ENCODE results near the gene OVOL1.
A peak's percentile ranks its signal among the peaks of the same experiment; 100 is the strongest.

Gene OVOL1

DNA sequence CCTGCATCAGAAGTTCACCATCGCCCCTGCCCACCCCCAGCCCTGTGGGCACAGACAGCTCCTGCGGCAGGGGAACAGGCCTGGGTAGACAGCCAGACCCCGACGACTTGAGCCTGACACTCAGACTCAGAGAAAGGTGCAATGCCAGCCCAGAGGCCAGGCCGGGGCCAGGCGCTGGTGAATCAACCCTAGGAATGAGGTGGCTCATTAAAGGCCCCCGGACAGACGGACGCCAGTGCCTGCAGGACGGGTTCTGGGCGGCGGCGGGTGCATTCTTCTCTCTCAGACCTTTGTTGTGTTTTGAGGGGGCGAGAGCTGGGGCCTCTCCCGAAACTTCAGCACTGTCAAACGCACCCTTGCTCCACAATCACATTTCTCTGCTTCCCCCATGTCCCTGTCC lies 5.6 kb downstream of the OVOL1 start:
- no peak for DNase-seq (ENCODE audit: low spot score)

DNA sequence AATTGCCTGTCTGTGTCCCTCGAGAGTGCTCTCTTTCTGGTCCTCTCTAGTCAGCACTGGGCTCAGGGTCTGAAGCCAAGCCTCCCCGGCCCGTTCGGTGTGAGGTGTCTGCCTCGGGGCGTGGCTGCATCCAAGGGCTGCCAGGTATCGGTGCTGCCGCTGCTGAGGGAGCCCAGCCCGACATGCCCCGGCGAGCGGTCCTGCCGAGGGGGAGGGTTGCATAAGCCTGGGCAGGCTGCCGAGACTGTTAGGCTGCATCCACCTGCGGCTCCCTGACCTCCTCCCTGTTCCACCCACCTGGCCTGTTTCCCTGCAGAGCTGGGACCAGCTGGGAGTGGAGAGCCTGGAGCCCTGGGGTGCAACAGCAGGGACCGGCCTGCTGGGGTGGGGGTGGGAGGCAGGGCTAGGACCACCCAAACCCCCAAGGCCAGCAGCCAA lies 6.3 kb downstream of the OVOL1 start:
- DNase-seq (ENCODE audit: low spot score): no peak

DNA sequence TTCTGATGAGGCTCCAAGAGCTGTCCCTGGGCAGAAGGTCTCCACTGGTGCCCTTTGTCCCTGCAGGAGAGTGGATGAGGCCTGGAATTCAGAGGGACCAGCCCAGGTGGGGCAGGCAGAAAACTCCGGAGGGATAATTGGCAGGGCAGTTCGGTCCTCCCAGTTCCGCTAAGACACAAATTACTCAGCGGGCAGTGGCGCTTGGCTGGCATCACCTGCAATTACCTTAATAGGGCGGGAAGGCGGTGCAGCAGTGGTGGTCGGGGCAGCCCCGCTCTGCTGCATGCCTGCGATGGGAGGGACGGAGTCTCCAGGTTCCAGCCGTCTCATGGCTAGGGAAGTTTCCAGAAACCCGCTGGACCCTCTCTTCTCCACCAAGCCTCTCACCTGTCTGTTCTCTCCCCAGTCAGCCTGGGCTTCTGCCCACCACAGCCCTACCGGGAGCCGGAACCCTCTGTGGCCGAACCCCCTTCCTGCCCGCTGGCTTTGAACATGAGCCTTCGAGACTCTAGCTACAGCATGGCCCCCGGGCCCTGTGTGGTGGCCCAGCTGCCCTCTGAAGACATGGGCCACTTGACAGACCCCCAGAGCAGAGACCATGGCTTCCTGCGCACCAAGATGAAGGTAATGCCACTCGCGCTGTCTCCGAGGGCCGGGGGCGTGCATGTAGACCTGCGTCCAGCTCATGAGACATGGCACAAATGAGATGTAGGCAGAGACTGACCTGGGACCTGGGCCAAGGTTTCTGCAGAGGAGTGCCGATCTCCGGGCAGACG lies 7.0 kb downstream of the OVOL1 start:
- DNase-seq (ENCODE audit: low spot score): no peak

DNA sequence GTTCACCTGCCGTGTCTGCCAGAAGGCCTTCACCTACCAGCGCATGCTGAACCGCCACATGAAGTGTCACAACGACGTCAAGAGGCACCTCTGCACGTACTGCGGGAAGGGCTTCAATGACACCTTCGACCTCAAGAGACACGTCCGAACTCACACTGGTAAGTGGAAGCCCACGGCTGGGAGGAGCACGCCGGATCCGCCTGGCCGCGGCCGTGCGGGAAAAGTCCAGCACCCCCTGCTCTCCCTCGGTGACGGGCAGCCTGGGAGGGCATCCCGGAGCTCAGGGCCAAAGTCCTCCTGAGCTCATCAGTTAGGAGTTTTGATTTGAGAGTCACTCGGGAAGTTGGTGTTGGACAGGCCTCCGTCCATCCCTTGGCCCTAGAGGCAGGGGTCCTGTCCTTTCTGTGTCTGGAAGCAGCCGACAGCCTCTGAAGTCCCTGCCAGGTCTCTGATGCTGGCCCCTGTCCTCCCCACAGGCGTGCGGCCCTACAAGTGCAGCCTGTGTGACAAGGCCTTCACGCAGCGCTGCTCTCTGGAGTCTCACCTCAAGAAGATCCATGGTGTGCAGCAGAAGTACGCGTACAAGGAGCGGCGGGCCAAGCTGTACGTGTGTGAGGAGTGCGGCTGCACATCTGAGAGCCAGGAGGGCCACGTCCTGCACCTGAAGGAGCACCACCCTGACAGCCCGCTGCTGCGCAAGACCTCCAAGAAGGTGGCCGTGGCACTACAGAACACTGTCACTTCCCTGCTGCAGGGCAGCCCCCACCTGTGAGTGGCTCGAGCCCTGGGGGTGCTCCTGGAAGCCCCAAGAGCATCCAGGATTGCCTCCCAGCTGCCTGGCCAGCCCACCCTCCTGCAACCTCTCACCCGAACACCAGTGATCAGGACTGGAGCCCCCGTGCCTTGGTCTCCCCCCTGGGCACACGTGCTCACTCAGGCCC lies 8.0 kb downstream of the OVOL1 start:
- no peak for DNase-seq (ENCODE audit: low spot score)

DNA sequence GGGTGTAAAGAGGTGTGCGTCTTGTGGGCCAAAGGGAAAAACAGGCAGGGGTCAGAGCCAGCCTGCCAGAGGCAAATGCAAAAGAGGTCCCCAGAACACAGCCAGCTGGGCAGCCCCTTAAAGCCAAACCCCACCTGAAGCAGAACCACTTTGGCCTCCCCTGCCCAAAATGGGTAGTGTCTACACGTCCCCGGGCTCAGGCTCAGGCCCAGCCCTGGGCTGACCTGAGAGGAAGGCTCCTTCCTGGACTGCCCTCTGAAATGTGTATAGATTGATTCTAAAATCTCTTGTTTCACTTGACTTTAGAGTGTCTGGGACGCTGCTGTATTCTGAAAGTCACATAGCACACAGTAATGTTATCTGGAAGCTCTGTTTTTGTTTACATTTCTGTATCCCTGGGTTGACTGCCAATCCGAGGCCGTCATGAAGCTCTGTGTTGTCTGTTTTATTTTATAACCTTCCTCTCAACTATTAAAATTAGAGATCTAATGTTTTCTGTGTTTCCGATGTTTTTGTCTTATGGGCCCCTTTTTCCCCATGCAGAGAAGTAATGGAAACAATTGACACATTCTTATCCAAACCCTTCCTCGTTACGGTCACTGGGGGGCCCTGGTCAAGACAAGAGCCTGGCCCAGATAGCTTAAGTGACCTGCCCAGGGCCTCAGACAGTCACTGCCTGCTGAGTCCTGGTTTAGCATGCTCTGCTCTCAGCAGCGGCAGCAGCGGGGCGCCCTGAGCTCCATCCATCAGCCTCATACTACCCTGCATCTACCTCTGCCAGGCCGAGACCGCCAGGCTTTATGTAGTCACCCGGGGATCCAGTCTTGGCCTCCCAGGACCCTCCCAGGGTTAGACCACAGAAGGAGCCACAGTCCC lies 10.1 kb downstream of the OVOL1 start:
- no peak for DNase-seq (ENCODE audit: low spot score)

DNA sequence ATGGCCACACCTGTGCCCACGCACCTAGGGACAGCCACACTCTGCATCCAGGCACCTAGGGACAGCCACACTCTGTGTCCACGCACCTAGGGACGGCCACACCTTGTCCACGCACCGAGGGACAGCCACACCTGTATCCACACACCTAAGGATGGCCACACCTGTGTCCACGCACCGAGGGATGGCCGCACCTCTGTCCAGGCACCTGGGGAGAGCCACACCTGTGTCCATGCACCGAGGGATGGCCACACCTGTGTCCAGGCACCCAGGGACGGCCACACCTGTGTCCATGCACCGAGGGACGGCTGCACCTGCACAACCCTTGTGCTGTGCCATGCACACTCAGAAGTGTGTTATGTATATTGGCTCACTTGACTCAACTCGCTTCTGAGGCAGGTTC lies 10.8 kb downstream of the OVOL1 start:
- DNase-seq (ENCODE audit: low spot score): no peak

DNA sequence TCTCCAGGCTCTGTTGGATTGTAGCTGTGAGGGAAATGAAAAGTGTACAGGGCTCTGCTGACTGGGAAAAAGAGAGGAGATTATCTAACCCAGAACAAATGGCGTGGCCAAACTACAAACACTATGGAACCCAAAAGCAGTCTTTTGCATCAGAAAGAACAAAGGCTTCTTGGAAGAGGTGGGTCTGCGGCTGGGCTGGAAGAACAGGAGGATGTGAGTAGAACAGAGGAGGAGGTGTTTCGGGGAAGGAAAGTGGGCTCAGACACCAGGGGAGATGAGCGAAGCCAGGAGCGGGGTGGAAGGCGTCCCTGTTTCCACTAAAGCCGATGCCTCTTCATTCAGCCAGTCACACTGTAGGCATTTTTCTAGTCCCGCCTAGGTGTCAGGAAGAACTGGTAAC lies 12.0 kb downstream of the OVOL1 start:
- no peak for DNase-seq (ENCODE audit: low spot score)

DNA sequence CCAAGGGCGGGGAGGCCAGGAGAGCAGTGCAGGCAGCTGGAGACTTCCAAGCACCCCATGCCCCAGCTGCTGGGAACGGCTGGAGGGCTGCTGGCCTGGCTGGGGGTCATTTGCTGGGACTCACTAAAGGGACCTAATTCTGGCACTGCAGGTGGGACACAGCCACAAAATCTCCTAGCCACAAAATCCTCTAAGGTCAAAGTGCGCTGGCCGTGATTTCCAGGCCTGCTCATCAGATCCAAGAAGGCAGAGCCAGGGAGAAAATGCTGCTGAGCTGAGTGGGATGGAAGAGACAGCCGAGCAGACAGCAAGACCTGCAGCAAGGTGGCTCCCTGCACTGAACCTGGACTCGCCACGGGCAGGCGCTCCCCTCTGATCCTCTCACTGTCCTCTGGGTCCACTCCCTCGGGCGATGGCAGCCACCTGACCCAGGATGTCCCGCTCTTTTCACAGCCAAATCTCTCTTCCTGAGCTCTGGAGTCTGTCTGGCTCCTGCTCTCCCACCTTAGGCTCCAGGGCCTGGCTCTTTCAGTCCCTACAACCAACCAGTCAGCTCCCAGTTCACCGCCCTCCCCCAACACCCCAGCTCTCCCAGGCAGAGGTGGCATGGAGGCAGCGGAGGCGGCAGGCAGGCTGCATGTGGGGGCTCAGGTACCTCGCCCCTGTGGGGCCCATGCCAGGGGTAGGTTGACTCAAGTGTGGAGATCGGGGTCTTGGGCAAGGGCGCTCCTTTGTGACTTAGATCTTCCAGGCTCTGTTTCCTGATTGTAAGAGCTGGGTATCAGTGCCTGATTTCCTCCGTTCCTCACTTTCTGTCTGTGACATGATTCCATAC lies 14.5 kb downstream of the OVOL1 start:
- DNase-seq (ENCODE audit: low spot score): no peak

DNA sequence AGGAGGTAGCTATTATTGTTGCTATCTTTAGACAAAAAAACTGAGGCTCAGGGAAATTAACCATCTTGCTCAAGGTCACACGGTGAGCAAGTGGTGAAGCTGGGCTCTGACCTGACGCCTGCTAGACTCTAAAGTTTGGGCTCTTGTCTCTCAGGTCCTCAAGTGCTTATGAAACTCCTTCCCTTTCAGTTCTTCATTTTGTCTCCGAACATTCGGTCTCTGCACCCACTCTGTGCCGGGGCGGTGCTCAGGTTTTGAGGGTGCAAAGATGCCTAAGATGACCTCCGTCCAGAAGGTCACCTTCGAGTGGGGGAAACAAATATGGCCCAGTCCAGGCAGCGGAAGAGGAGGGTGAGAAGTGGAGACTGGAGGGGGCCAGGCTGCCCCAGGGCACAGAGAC lies 16.0 kb downstream of the OVOL1 start:
- no peak for DNase-seq (ENCODE audit: low spot score)

DNA sequence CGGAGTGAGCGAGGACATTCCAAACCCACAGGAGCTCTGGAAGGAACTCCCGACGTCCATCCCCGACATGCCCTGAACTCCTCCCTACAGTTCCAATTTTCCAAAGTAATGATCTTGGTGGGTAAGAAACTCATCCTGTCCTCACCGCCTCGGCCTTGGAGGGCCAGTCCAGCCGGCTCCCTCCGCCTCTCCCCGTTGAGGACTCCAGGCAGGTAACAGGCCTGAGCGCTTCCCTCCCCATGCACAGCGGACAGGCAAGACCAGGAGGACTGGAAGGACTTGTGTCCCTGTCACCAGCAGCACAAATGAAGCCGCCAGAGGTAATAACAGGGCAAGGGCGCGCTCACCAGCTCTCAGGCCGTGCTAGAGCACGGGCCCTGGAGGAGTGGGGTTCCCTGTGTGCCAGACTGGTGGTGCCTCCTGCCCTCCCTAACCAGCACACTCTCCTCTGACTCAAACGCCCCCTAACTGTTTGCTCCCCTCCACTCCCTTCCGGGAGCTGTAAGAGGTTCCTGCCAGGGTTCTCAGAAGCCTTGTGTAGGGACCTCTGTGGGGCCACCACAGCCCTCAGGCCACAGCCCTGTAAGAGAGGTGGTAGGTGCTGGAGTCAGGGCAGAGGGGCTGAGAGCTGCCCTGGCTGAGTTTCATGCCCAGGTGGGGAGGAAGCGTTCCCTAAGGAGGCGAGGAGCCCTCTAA lies 17.1 kb downstream of the OVOL1 start:
- no peak for DNase-seq (ENCODE audit: low spot score)

DNA sequence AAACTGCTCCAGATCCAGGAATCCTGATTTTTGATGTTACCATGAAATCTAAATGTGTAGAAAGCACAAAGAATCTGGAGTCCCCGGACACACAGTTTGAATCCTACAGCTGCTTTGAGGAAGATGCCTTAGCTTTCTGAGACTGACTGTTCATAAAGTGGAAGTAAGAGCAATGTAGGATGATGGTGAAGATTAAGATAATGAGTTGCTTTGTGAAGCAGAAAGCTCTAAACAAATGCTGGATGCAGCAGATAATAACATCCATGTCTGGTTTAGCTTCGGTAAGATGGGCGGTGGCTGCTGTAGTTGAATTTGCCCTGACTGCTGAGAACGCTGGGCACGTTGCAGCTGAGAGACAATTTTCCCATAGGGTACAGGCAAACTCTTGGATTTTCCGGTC lies 20.1 kb downstream of the OVOL1 start:
- no peak for DNase-seq (ENCODE audit: low spot score)

DNA sequence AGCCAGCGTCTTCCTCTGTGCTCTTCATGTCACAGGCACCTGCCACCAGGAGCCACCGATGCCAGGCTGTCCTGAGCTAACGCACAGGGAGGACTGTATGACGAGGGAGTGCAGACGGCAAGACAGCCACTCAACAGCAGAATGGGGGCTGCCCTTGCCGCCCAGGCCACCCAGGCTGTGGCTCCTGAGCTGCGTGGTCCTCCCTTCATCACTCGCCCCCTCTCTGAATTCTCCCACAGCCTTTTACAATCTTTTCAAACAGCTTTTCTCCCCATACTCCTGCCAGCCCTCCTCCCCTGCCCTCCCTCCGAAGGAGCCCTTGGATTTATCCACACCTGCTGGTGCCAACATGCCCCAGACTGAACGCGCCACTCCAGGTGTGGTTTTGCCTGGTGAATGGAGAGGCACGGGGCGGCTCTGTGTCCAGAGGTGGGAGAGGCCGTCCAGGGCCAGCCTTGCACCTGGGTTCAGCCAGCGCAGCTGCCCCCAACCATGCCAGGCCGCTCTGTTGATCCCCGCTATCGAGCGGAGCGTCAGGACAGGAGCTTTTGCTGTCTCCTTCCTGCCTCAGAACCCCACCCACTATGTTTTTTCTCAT lies 22.0 kb downstream of the OVOL1 start:
- no peak for DNase-seq (ENCODE audit: low spot score)

DNA sequence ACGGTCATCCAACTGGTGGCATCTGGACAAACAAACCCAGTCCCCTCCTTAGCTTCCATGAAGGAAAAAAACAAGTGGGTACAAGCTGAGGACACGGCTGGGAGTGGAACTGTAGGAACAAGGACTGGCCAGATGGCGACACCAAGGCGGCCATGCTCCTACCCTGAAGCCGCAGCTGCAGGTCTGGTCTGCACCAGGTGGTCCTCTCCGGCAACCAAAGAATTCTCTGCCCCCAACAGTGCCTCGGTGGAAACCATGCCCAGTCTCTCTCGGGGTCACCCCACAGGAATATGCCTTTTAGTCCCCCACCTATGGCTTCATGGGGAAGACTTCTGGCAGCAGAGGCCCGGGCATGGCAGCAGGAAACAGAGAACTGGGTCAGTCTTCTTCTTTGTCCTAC lies 22.6 kb downstream of the OVOL1 start:
- no peak for DNase-seq (ENCODE audit: low spot score)

DNA sequence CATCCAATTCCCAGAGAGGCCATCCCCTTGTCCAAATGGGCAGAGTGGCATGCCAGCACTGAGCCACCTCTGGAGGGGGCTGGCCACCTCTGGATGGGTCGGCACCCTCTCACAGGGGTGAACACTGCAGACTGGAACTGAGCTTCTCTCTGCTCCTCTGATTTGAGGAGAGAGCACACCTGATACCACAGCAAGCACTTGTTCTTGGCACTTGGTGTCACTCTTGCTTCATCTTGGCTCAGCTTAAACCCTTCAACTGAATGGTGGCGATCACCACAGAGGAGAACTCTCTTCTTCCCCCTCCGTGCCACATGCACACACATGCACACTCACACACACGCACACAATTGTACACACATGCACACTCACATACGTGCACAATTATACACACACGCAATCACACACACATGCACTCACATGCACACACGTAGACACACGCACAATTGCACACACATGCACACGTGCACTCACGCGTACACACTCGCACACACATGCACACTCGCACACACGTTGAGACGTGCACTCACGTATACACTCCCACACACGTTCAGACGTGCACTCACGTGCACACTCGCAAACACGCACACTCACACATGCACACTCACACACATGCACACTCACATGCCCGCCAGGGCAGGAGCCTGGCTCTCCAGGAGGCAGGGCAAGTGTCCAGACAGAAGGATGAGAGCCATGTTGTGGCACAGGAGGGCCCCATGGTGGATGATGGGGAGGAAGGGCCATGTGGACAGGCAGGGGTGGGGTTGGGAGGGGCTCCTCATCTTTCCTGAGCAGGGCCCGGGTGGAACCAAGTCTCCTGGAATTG lies 23.4 kb downstream of the OVOL1 start:
- no peak for DNase-seq (ENCODE audit: low spot score)

DNA sequence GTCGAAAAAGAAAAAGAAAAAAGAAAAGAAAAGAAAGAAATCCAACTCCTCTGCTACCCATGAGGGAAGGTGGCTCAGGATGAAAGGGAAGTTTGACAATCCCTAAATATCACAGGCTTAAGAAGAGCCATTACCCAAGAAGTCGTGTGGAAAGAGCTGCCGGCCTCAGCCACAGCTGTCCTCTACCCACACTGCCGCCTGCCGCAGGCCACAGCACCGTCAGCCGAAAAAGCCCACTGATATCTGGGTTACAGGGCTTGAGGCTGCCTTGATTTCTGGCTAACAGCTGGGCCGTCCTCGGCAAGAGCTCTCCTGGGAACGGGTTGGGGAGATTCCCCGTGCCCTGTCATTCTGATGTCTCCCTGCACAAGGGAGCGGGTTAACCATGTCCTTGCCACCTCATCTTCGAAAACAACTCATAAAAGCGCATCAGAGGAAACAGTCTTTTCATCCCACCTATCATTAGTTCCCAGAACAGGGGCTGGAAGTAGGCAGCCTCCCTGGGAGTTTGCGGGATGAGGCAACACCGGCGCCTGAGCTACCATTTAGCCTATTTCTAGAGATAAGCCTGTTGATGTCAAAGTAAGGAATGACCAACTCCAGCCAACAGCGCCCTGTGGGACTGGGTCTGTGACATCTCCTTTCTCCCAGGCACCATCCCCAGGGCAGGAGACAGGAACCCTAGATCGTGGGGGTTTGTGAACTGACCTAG lies 25.1 kb downstream of the OVOL1 start:
- no peak for DNase-seq (ENCODE audit: low spot score)

DNA sequence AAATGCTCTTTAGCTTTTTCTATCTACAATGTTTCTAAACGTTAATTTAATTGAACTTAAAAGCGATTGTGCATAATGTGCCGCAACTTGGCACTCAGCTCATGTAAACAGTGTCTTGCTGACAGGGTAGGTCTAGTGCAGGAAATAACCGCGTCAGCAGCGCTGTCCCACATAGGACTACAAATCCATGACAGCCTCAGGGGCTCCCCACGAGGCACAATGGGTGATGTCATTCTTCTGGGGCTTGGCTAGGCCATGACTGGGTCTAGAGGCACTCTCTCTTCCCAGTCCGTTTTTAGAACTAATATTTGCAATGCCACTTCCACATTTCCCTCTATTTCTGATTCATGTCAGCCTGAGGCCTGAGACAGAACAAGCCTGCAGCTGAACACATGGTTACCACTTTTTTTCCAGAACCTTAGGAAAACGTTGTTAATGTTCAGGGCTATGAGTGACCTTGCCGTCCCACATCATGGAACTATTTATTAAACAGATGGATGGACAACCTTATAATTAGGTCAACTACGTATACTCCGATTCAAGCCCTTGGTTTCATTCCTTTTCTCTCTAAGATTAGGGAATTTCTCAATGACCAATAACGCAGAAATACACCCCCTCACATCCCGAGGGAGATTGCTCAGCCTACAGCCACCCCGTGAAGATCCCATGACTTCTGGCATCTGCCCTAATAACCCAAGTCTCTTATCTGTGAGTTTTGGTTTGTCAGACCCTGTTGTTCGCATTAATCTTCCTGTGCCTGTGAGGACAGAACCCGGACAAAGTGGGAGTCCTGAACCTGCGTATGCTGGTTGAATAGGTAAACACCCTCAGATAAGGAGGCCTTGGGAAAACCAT lies 27.5 kb downstream of the OVOL1 start:
- DNase-seq (ENCODE audit: low spot score): peak; percentile 84

DNA sequence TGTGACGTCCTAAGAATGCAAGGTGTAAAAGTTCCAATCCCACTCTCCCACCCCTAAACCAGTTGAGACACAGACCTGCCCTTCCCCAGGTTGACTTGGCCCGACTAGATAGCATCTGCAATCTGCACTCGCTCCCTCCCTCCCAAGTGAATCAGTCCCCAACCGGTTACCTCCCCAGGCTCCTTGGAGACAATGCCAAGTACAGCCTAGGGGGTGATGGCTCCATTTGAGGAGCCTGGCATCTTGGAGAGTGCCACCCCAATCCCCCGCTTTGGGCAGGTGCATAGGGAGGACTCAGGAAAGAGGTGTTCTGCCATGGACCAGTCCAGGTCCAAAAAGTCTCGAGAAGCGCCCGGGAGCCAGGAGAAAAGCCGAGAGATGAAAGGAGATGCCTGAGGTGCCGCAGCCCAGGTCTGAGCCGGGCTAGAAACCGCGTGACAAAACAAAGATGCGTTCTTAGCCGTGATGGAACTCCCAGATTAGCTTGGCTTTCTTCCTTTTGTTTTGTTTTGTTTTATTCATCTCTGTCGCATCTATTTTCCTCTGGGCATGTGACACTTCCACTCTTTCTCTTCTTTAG lies 28.2 kb downstream of the OVOL1 start:
- no peak for DNase-seq (ENCODE audit: low spot score)
